ENCODE results near the gene TRAF1.

DNA sequence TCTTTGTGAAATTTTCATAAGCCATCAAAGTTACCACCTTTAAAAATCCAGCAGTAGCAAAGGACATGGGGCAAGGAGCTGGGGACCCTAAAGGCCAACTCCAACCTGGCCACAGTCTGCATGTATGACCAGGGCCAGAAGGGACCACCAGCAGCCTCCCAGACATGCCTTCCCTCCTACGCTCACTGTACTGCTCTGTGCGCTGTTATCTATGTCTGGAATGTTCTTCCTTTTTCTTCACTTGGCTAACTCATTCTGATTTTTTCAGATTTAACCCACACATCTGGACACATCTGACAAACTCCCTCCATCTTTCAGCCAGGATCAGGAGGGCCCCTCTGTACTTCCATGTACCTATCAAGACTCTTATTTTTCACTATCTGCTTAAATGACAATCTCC is 47.6 kb upstream of the TRAF1 start:
- TF ChIP-seq, protein P1, sequence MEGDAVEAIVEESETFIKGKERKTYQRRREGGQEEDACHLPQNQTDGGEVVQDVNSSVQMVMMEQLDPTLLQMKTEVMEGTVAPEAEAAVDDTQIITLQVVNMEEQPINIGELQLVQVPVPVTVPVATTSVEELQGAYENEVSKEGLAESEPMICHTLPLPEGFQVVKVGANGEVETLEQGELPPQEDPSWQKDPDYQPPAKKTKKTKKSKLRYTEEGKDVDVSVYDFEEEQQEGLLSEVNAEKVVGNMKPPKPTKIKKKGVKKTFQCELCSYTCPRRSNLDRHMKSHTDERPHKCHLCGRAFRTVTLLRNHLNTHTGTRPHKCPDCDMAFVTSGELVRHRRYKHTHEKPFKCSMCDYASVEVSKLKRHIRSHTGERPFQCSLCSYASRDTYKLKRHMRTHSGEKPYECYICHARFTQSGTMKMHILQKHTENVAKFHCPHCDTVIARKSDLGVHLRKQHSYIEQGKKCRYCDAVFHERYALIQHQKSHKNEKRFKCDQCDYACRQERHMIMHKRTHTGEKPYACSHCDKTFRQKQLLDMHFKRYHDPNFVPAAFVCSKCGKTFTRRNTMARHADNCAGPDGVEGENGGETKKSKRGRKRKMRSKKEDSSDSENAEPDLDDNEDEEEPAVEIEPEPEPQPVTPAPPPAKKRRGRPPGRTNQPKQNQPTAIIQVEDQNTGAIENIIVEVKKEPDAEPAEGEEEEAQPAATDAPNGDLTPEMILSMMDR (conservative IDR thresholded peaks at IDR 0.05; ENCODE audit: low read length), result no peak
- no peak for TF ChIP-seq EZH2phosphoT487 (IDR thresholded peaks at IDR 0.05; ENCODE audit: borderline replicate concordance)
